A549 (cell line): ENCODE results near the gene CCR5AS.

Source experiments
- ATAC-seq, 2 experiments: fragments of 200-7000 bp in 1 of 2; fragments of >200 bp in 1 of 2; cut with Nextera tagmentation in 1 of 2; cut with Tn5 transposase in 1 of 2; 3 replicates each; pipeline versions ENCODE4 v1.8.0 to v1.9.1; 2018 to 2020; ENCODE audit warnings: mild to moderate bottlenecking in 1 of 2, moderate library complexity in 1 of 2
- CTCF ChIA-PET: fragments of 300-600 bp; sonication (Branson Sonifier 250); formaldehyde crosslinking; extraction: SDS; loops from one replicate; lab custom pipeline; 2021; ENCODE audit warnings: antibody characterized with exemption, inconsistent platforms; lab: Yijun Ruan, JAX
- POLR2A ChIA-PET: fragments of 350-600 bp; formaldehyde crosslinking; extraction: SDS; loops from one replicate; lab custom pipeline; 2021; ENCODE audit warnings: antibody characterized with exemption, inconsistent platforms; lab: Yijun Ruan, JAX
- DNase-seq, 2 experiments: peaks; one replicate each; pipeline versions ENCODE4 v3.0.0 to v3.0.0-alpha.2; 2011 to 2016; ENCODE audit warnings: low read depth in 1 of 2, low spot score in 1 of 2
- FAIRE-seq: peaks from 2 replicates; lab custom pipeline; 2011; peaks lifted over from hg19 to GRCh38; lab: Jason Lieb, UNC
- H3K27ac ChIP-seq, 2 experiments: fragments of >200 bp; sonication (Bioruptor Twin); formaldehyde crosslinking; 3 replicates each; pipeline ENCODE4 v1.5.1; 2016 to 2017
- H3K4me1 ChIP-seq: fragments of >200 bp; sonication (Bioruptor Twin); formaldehyde crosslinking; 3 replicates; pipeline ENCODE4 v1.6.1; 2016
- H3K4me2 ChIP-seq: fragments of >200 bp; sonication (Bioruptor Twin); formaldehyde crosslinking; 3 replicates; pipeline ENCODE4 v1.6.1; 2016
- H3K4me3 ChIP-seq: fragments of >200 bp; sonication (Bioruptor Twin); formaldehyde crosslinking; 3 replicates; pipeline ENCODE4 v1.5.1; 2016
- H3K9me3 ChIP-seq: fragments of >200 bp; sonication (Bioruptor Twin); formaldehyde crosslinking; 3 replicates; pipeline ENCODE4 v1.6.1; 2016
- BHLHE40 ChIP-seq: IDR thresholded peaks from 2 replicates; pipeline ENCODE4 v1.6.1; 2012; ENCODE audit warnings: low read depth, low read length, inconsistent platforms
- CBX2 ChIP-seq: fragments of 200-600 bp; sonication (generic); IDR thresholded peaks from 2 replicates; pipeline ENCODE4 v1.6.1; 2016; ENCODE audit warnings: low read depth, mild to moderate bottlenecking, borderline replicate concordance
- CHD4 ChIP-seq: fragments of 200-600 bp; sonication (generic); IDR thresholded peaks from 2 replicates; pipeline ENCODE4 v1.6.1; 2016; ENCODE audit warnings: antibody characterized with exemption, mild to moderate bottlenecking, borderline replicate concordance
- EHF ChIP-seq: fragments of 250-450 bp; sonication (Bioruptor Pico); IDR thresholded peaks from 2 replicates; pipeline ENCODE4 v1.5.0; 2020; ENCODE audit warnings: mild to moderate bottlenecking
- ESRRA ChIP-seq: fragments of 150-350 bp; IDR thresholded peaks from 2 replicates; pipeline ENCODE4 v1.6.1; 2014; ENCODE audit warnings: mild to moderate bottlenecking, low read length, borderline replicate concordance
- FOSB ChIP-seq: fragments of 250-450 bp; sonication (Bioruptor Pico); IDR thresholded peaks from 2 replicates; pipeline ENCODE4 v1.5.0; 2020; ENCODE audit warnings: mild to moderate bottlenecking, moderate library complexity
- FOSL2 ChIP-seq, 2 experiments: fragments of 450-650 bp in 1 of 2; fragments of >200 bp in 1 of 2; sonication (Bioruptor Twin) in 1 of 2; formaldehyde crosslinking; IDR thresholded peaks; 2 replicates each; pipeline versions ENCODE4 v1.5.0 to v1.6.1; 2016 to 2020; ENCODE audit warnings: mild to moderate bottlenecking in 1 of 2, moderate library complexity in 1 of 2
- FOXS1 ChIP-seq: fragments of 250-450 bp; sonication (Bioruptor Pico); IDR thresholded peaks from 2 replicates; pipeline ENCODE4 v1.5.0; 2020; ENCODE audit warnings: mild to moderate bottlenecking, moderate library complexity
- HOXB13 ChIP-seq: fragments of 250-450 bp; sonication (Bioruptor Pico); IDR thresholded peaks from 2 replicates; pipeline ENCODE4 v1.5.0; 2020; ENCODE audit warnings: low read depth, mild to moderate bottlenecking, moderate library complexity
- JUN ChIP-seq, 2 experiments: fragments of >200 bp; sonication (Bioruptor Twin); formaldehyde crosslinking; IDR thresholded peaks; 2 replicates in 1 of 2; 3 replicates in 1 of 2; pipeline ENCODE4 v1.6.1; 2016 to 2017
- NPAS2 ChIP-seq: fragments of 250-450 bp; sonication (Bioruptor Pico); IDR thresholded peaks from 2 replicates; pipeline ENCODE4 v1.8.0; 2022; ENCODE audit warnings: mild to moderate bottlenecking, moderate library complexity, borderline replicate concordance
- POLR2AphosphoS2 ChIP-seq: conservative IDR thresholded peaks from 2 replicates; pipeline ENCODE4 v1.6.1; 2012; ENCODE audit warnings: low read length, improper control_type of control experiment, inconsistent platforms
- RAD21 ChIP-seq, 2 experiments: fragments of >200 bp in 1 of 2; sonication (Bioruptor Twin) in 1 of 2; formaldehyde crosslinking in 1 of 2; IDR thresholded peaks in 1 of 2; conservative IDR thresholded peaks in 1 of 2; 2 replicates in 1 of 2; 3 replicates in 1 of 2; pipeline ENCODE4 v1.6.1; 2012 to 2018; ENCODE audit warnings: inconsistent platforms in 1 of 2
- RCOR1 ChIP-seq: fragments of 150-350 bp; IDR thresholded peaks from 2 replicates; pipeline ENCODE4 v1.6.1; 2014; ENCODE audit warnings: antibody characterized with exemption, low read length, low read depth
- RFX5 ChIP-seq: fragments of 450-650 bp; IDR thresholded peaks from 2 replicates; pipeline ENCODE4 v1.7.1; 2014; ENCODE audit warnings: antibody characterized with exemption, mild to moderate bottlenecking, moderate library complexity
- RNF2 ChIP-seq: fragments of 200-600 bp; sonication (generic); IDR thresholded peaks from 2 replicates; pipeline ENCODE4 v1.6.1; 2016; ENCODE audit warnings: low read depth, mild to moderate bottlenecking, antibody characterized with exemption, moderate library complexity, borderline replicate concordance
- SMC3 ChIP-seq: fragments of >200 bp; sonication (Bioruptor Twin); formaldehyde crosslinking; IDR thresholded peaks from 3 replicates; pipeline ENCODE4 v1.6.1; 2018; ENCODE audit warnings: inconsistent platforms
- TP53 ChIP-seq: fragments of 250-450 bp; sonication (Bioruptor Pico); IDR thresholded peaks from 2 replicates; pipeline ENCODE4 v1.5.0; 2021; ENCODE audit warnings: mild to moderate bottlenecking, moderate library complexity
- ZC3H11A ChIP-seq: fragments of 450-650 bp; IDR thresholded peaks from 2 replicates; pipeline ENCODE4 v1.6.1; 2014; ENCODE audit warnings: antibody characterized with exemption, mild to moderate bottlenecking
- ZFP36 ChIP-seq: fragments of 450-650 bp; IDR thresholded peaks from 2 replicates; pipeline ENCODE4 v1.6.1; 2014; ENCODE audit warnings: borderline replicate concordance; ENCODE audit not compliant: partially characterized antibody
- ZNF302 ChIP-seq: fragments of 250-450 bp; sonication (Bioruptor Pico); IDR thresholded peaks from 2 replicates; pipeline ENCODE4 v1.9.0; 2021; ENCODE audit warnings: inconsistent platforms, mild to moderate bottlenecking, moderate library complexity
- WGBS: methylation state at CpG from one replicate; pipeline ENCODE4 v1.1.6; 2017; ENCODE audit errors: missing lambda C conversion rate; 5-methylcytosine and 5-hydroxymethylcytosine counted together
- TF ChIP-seq, protein P1 (sequence below): fragments of 450-650 bp; IDR thresholded peaks from 2 replicates; pipeline ENCODE4 v1.6.1; 2014; ENCODE audit warnings: antibody characterized with exemption
- TF ChIP-seq, protein P2 (sequence below): IDR thresholded peaks from 2 replicates; pipeline ENCODE4 v1.6.1; 2012; ENCODE audit warnings: low read depth, borderline replicate concordance
- TF ChIP-seq, protein P3 (sequence below): fragments of >200 bp; sonication (Bioruptor Twin); formaldehyde crosslinking; IDR thresholded peaks from 3 replicates; pipeline ENCODE4 v1.6.1; 2016
- TF ChIP-seq, protein P4 (sequence below): fragments of 150-350 bp; IDR thresholded peaks from 2 replicates; pipeline ENCODE4 v1.6.1; 2014; ENCODE audit warnings: low read depth, mild to moderate bottlenecking, low read length
- TF ChIP-seq, protein P5 (sequence below): fragments of >200 bp; sonication (Bioruptor Twin); formaldehyde crosslinking; IDR thresholded peaks from 2 replicates; pipeline ENCODE4 v1.6.1; 2016

The CCR5AS gene

DNA sequence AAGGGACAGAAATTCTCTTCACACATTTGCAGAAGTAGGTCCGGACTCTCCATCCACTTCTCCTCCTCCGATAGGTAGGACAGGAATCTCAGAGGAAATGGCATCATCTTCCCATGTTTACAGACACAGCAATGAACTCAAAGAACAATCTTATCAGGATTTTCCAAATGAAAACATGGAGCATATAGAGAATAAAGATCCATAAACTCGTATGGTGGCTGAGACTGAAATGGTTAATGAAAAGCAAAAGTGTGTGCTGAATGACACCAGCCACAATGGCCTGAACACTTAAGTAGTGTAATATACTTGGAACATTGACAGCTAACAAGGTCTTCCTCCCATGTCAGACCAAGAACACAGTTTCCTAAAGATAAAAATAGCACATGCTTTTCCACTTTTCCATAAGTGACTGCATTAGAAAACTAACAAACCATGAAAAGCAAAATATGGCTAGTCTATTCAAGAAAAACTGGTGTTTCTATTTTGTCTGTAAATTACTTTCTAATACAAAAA is 6.0 kb upstream of the CCR5AS start:
- no peak overlapping the region for H3K4me2 ChIP-seq

DNA sequence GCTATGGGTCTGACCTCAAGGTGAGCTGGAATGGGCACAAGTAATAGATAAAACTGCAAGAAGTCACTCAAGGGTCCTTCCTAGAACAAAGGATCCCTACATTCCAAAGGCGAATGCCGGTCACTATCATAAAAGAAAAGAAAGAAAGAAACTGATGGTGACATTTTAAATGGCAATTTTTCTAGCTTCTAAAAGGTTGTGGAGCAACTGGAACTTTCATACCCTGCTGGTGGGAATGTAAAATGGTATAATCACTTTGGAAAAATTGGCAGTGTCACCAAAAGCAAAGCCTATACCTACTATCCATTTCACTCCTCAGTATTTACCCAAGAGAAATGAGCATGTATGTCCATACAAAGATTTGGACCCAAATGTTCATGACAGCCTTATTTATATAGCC is 4.4 kb upstream of the CCR5AS start:
- no peak for TF ChIP-seq BHLHE40
- no peak for TF ChIP-seq NPAS2 (CRISPR knock-in tag)
- TF ChIP-seq ZC3H11A = no peak
- no peak overlapping the region for H3K4me2 ChIP-seq
- ChIA-PET CTCF (no interaction called here), POLR2A (no interaction called here)
- no peak for DNase-seq
- H3K9me3 ChIP-seq = no peaks in the 10 kb centered on the region
- no peak for ATAC-seq
- H3K4me3 ChIP-seq = no peak overlapping the region
- WGBS = 83% methylated on average over 2 of the region's 2 CpGs
- no peak overlapping the region for H3K27ac ChIP-seq
- no peaks in the 10 kb centered on the region for H3K4me1 ChIP-seq
- no peak for FAIRE-seq

More for the DNA sequence above, 6.0 kb upstream of the CCR5AS start:
- Histone ChIP-seq H3K27ac (no peak overlapping the region), H3K4me3 (no peak overlapping the region), H3K9me3 (no peaks in the 10 kb centered on the region), H3K4me1 (no peaks in the 10 kb centered on the region)
- ChIA-PET CTCF (no interaction called here), POLR2A (no interaction called here)
- DNase-seq (no peak), ATAC-seq (no peak), FAIRE-seq (no peak)
- WGBS = 55% methylated on average over 3 of the region's 3 CpGs
- TF ChIP-seq BHLHE40 (no peak), ZNF302 (CRISPR knock-in tag) (no peak), HOXB13 (CRISPR knock-in tag) (no peak), SMC3 (no peak)
- TF ChIP-seq, protein P1, sequence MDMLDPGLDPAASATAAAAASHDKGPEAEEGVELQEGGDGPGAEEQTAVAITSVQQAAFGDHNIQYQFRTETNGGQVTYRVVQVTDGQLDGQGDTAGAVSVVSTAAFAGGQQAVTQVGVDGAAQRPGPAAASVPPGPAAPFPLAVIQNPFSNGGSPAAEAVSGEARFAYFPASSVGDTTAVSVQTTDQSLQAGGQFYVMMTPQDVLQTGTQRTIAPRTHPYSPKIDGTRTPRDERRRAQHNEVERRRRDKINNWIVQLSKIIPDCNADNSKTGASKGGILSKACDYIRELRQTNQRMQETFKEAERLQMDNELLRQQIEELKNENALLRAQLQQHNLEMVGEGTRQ = no peak

DNA sequence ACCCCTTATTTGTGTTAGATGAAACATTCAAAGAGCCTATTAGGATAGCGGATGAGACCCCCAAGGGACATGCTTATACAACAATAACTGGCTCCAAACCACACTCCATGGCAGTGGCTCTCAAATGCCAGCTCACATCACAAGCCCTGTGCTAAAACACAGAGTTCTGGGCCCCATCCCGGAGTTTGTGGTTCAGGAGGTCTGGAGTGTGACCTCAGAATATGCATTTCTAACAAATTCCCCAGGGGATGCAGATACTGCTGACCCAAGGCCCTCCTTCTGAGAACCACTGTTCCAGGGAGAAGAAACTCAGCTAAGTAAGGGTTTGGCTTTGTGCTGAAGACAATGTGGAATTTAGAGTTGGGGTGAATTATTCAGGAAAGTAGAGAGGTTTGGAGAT is 3.8 kb upstream of the CCR5AS start:
- CTCF ChIA-PET = no interaction called here
- TF ChIP-seq FOSL2 (IDR thresholded peaks at IDR 0.05) (no peak), FOSL2 (CRISPR knock-in tag; IDR thresholded peaks at IDR 0.05) (no peak), EHF (CRISPR knock-in tag) (no peak), RNF2 (no peak), ZFP36 (no peak), RAD21 (conservative IDR thresholded peaks at IDR 0.05 in 1 of 2, IDR thresholded peaks at IDR 0.05 in 1 of 2) (no peak), POLR2AphosphoS2 (no peak), TP53 (CRISPR knock-in tag) (no peak), FOSB (CRISPR knock-in tag) (no peak), RFX5 (no peak), ESRRA (no peak), CHD4 (no peak), CBX2 (no peak), FOXS1 (no peak), JUN (IDR thresholded peaks at IDR 0.05) (no peak), RCOR1 (no peak)
- TF ChIP-seq, protein P2, sequence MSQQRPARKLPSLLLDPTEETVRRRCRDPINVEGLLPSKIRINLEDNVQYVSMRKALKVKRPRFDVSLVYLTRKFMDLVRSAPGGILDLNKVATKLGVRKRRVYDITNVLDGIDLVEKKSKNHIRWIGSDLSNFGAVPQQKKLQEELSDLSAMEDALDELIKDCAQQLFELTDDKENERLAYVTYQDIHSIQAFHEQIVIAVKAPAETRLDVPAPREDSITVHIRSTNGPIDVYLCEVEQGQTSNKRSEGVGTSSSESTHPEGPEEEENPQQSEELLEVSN = no peak
- TF ChIP-seq, protein P3, sequence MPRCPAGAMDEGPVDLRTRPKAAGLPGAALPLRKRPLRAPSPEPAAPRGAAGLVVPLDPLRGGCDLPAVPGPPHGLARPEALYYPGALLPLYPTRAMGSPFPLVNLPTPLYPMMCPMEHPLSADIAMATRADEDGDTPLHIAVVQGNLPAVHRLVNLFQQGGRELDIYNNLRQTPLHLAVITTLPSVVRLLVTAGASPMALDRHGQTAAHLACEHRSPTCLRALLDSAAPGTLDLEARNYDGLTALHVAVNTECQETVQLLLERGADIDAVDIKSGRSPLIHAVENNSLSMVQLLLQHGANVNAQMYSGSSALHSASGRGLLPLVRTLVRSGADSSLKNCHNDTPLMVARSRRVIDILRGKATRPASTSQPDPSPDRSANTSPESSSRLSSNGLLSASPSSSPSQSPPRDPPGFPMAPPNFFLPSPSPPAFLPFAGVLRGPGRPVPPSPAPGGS = no peak
- TF ChIP-seq, protein P4, sequence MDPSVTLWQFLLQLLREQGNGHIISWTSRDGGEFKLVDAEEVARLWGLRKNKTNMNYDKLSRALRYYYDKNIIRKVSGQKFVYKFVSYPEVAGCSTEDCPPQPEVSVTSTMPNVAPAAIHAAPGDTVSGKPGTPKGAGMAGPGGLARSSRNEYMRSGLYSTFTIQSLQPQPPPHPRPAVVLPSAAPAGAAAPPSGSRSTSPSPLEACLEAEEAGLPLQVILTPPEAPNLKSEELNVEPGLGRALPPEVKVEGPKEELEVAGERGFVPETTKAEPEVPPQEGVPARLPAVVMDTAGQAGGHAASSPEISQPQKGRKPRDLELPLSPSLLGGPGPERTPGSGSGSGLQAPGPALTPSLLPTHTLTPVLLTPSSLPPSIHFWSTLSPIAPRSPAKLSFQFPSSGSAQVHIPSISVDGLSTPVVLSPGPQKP = no peak
- TF ChIP-seq, protein P5, sequence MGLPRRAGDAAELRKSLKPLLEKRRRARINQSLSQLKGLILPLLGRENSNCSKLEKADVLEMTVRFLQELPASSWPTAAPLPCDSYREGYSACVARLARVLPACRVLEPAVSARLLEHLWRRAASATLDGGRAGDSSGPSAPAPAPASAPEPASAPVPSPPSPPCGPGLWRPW = no peak
- TF ChIP-seq, all 56 proteins: peak for 0
- FAIRE-seq = no peak
- H3K4me1 ChIP-seq = no peaks in the 10 kb centered on the region
- no peak for ATAC-seq
- no peak for DNase-seq
- H3K9me3 ChIP-seq = no peaks in the 10 kb centered on the region
- no peak overlapping the region for H3K27ac ChIP-seq
- POLR2A ChIA-PET = no interaction called here
- 41% methylated on average over 2 of the region's 2 CpGs for WGBS
- H3K4me3 ChIP-seq = no peak overlapping the region
- H3K4me2 ChIP-seq = no peak overlapping the region
